IPS-11a (cell line): ENCODE data around the gene NDE1.
"Not testable (repeated sequence)": the region's sequence is repeated elsewhere in the genome, so short reads cannot be mapped to it uniquely, and the experiment has no call there.

ENCODE experiments used
- H3K4me3 ChIP-seq: one replicate; pipeline ENCODE4 v1.5.1; 2013; ENCODE audit warnings: low read depth, low read length, control low read depth

Gene NDE1, protein sequence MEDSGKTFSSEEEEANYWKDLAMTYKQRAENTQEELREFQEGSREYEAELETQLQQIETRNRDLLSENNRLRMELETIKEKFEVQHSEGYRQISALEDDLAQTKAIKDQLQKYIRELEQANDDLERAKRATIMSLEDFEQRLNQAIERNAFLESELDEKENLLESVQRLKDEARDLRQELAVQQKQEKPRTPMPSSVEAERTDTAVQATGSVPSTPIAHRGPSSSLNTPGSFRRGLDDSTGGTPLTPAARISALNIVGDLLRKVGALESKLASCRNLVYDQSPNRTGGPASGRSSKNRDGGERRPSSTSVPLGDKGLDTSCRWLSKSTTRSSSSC

GRCh38 chr16:15650019-15650697 is at the start of gene NDE1:
Gene NDE1 (plus strand): TSS chr16:15650245. CDS start chr16:15664779, 14,534 bp downstream.
- H3K4me3 ChIP-seq, result peak within 1 kb of the TSS; percentile 89

GRCh38 chr16:15601212-15601879 is 48.7 kb upstream of the NDE1 start:
- H3K4me3 ChIP-seq, result no peak overlapping the region

DNA sequence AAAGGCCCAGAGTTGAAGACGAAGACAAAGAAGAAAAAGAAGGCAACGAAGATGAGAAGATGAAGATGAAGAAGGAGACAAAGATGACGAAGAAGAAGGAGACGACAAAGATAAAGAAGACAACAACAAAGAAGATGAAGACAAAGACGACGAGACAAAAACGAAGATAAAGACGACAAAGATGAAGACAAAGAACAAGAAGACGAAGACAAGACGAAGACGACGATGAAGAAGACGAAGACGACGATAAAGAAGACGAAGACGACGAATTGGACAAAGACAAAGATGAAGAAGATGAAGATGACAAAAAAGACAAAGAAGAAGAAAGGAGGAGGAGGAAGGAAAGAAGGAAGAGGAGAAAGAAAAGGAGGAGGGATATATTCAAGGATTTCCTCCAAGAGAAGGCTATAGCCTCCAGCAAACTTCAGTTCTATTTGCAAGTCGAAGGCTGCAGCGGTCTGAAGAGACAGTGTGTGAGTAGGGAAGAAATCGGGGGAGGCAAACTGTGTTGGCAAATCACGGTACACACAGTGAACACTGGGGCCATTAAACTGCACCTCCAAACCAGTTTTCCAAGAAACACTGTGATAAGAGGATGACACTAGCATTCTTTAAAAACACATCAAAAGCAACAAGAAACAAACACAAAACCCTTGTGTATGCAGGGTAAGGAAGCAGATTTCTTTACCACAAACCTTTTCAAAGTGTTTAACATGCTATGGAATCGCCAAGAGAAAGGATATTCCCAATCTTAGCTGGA is 47.6 kb upstream of the NDE1 start:
- H3K4me3 ChIP-seq, result no peak overlapping the region

DNA sequence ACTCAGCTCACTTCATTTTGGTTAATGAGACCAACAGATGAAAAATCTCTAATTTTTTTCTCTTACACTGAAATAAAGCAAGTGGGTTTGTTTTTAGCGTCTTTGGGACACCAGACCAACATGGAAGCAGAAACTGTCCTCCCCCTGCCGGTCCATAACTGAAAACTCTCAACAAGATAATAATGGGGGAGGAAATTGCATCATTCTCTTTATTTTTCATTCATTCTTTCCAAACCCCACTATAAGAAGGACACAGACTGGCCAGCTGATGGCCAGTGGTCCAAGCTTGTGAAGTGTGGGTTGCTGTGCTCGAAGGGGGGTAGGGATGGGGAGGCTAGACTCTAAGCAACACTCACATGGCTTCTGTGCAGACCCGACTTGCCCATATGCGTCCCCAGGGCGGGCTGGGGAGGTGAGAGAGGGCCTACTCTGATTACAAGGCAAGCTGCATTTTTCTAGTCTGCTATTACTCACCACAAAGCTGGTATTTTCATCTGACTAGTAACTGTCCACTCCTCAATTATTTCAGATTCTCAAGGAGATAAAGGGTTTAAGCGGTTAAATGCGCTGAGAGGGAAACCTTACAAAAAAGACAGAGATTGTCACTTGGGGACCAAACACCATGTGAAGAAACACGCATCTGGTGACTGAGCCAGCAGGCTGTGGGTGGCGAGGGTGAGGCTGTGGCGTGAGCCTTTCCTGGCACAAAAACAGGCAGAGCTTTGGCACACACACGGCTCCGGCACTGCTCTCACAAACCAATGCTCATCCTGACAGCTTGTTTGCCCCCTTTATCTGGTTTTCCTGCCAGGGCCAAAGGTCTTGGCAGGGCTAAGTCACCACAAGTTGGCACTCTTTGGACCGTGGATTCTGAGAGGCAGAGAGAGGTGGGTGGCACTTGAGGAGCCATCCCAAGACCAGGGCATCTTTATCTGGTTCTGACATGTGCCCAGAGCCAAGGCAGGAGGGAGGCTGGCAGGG is 45.3 kb upstream of the NDE1 start:
- H3K4me3 ChIP-seq, result no peak overlapping the region

DNA sequence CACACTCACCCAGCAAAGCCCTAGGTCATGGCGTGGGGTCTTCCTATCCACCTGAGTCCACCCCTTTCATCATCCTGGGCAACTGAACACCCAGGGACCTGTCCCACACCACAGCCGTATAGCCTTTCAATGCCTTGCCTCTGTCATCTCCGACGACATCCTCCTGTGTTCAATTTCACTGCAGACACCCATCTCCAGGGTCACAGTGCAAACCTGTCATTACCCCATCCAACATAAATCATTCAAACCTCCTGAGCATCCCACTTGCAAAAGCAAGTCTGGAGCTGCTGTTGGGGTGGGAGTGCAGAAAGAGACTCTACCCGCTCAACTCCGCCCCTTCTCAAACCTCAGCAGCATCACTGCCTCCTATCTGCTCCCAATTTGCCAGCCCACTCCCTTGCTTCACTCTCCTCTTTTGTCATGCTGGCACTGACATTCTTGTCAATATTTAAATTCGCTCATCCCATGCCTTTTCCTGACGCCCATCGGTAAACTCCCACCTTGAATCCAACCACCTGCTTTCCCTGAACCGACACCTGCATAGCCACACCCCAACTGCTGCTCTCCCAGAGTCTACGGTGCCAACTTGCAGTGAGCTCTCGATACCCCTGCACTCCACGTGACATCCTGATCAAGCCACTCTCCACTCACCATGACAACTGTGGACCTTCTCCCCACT is 44.1 kb upstream of the NDE1 start:
- H3K4me3 ChIP-seq, result no peak overlapping the region

GRCh38 chr16:15606518-15607220 is 43.4 kb upstream of the NDE1 start:
- no peak overlapping the region for H3K4me3 ChIP-seq

- H3K4me3 ChIP-seq, result not testable (repeated sequence)
These were observed 42.8 kb upstream of the NDE1 start for GRCh38 chr16:15607221-15607699.

GRCh38 chr16:15607700-15608396 is 42.2 kb upstream of the NDE1 start:
- no peak overlapping the region for H3K4me3 ChIP-seq

DNA sequence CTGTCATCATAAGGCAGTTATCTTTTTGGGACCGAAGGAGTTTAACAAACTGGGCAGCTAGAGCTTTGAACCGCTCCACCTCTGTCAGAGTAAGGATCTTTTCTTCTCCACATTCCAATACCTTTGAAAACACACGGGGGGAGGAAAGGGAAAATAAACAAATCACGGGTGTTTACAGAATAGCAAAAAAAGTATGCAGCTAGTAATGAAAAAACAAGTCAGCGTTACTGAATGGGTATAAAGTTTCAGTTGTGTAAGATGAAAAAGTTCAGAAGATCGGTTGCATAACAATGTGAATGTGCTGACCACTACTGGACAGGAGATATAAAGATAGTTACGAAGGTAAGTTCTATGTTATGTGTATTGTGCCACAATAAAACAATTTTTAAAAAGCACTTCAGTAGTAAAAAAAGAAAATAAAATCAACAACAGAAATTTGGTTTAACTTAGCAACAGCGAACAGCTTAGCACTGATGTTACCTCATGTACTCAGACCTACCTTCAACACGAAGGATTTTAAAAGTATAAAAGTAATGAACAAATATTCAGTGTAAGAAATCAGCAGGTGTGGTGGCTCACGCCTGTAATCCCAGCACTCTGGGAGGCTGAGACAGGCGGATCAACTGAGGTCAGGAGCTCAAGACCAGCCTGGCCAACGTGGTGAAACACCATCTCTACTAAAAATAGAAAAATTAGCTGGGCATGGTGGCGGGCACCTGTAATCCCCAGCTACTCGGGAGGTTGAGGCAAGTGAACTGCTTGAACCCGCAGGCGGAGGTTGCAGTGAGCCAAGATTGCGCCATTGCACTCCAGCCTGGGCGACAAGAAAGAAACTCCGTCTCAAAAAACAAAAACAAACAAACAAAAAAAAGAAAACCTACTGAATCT is 41.4 kb upstream of the NDE1 start:
- no peak overlapping the region for H3K4me3 ChIP-seq

DNA sequence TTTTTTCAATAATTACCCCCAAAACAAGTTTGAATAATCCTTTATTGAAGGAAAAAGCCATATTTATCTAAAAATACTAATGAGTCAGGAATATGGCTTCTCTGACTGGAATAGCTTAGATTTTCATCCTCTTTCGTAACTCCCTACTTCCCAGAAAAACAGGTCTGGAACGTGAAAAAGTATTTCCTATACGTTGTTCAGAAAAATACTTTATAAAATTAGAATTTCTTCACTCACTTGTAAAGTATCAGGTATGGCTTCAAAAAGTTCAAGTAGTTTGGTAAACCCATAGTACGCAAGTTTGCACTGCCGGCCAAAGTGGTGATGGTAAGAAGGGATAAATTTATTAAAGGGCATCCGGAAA is 40.8 kb upstream of the NDE1 start:
- H3K4me3 ChIP-seq, result no peak overlapping the region

DNA sequence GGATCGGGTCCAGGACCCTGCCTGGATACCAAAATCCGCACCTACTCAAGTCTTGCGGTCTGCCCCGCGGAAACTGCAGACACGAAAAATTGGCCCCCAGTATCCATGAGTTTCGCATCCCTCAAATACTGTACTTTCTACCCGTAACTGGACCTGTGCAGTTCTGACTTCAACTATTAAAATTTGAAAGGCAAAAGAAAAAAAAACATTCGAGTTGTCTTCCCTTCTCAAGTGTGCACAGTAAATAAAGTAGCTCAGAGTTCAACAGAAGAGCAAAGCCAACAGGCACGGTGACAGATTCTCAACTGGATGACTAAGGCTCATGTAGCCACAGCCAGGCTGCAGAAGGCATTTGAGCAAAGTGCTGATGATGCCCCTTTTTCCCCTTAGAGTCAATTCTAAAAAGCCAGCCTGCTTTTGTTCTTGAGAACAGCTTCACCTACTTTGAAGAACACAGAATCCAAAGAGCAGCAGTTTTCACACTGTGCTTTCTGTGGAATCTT is 39.6 kb upstream of the NDE1 start:
- H3K4me3 ChIP-seq, result no peak overlapping the region

GRCh38 chr16:15611610-15612009 is 38.4 kb upstream of the NDE1 start:
- H3K4me3 ChIP-seq, result no peak overlapping the region

DNA sequence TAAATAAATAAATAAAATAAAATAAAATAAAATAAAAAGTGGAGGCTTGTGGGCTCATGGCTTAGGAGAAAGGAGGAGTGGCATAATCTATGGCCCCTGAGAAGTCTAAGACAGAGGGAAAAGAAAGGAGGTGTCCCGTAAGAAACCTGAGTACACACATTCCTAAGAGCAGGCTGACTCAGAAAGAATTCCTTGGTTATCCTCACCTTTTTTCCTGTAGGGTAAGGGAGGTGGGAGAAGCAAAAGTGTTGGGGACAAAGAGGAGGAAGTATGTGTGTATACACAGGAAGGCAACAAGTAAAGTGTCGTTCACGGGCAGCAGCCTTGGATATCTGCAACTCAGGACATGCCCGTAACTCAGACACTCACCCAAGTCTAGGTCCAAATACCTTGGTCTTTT is 36.4 kb upstream of the NDE1 start:
- no peak overlapping the region for H3K4me3 ChIP-seq

- no peak overlapping the region for H3K4me3 ChIP-seq
These were observed 34.0 kb upstream of the NDE1 start for GRCh38 chr16:15616012-15616411.

DNA sequence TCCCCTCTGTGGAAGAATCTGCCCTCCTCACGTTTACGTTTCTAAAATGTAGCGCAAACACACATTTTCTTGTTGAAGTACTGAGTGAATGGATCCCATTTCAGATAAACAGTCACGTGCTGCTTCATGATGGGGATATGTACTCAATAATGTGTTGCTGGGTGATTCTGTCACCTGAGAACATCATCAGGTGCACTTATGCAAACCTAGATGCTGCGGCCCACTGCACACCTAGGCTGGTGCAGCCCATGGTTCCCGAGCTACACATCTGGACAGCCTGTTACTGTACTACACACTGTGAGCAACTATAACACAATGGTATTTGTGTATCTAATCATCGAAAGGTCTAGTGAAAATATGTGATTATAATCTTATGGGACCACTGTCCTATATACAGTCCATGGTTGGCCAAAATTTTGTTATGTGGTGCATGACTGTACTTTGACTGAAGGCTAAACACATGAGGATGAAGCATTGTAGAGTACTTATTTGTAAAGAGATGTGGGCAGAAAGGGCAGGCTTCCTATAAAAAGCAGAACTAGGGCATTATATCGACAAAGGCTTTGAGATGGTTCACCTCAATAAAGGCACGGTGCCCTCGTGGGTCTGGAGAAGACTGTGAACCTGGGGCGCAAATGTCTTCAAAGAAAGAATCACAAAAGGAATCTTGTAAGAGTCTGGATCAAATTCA is 33.4 kb upstream of the NDE1 start:
- H3K4me3 ChIP-seq, result no peak overlapping the region

DNA sequence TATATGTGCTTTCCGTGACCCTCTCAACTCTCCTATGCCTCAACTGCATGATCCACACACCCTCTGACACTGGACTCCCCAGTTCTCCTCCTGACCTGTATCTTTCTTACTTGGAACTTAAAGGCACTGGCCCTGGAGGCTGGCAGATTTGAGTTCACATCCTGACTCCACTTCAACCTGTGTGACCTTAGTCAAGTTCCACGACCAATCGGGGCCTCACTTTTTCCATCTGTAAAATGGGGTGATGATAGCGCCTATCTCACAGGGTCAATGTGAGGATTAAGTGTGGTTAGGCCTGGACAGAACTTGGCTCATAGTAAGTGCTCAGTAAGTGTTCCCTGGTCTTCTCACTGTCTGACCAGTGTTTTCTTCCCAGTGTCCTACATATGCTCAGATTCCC is 32.1 kb upstream of the NDE1 start:
- no peak overlapping the region for H3K4me3 ChIP-seq

DNA sequence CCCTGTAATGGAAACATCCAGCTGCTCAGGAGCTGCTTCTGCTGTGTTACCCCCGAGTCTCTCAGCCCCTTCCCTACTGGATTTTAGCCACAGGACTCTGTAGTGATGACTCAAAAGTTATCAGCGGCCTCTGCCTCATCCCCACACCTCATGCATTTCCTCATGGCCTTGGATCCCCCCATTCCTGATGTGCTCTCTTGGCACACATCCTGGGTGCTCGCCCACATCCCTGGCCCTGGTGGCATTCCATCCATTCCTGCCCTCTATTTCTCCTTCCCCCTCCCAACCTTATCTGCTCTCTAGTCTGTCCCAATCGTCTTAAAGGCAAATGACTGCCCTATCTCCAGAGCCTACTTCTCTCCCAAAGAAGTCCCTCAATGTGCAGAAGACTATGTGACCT is 31.7 kb upstream of the NDE1 start:
- no peak overlapping the region for H3K4me3 ChIP-seq
